ENCODE results near the gene ABCB10. TPM values are rescaled to one million over a fixed set of nuclear protein-coding genes. Genes with fewer than 3 reads are reported as not detected.
"Not testable (repeated sequence)": the region's sequence is repeated elsewhere in the genome, so short reads cannot be mapped to it uniquely, and the experiment has no call there.

The ABCB10 gene
- polyA plus RNA-seq, 1 experiment, result 12.7 TPM

GRCh38 chr1:229562686-229563085 lies 4.2 kb upstream of the ABCB10 start:
- Histone ChIP-seq H3K4me3 (ENCODE audit: low read depth, low read length) (no peak overlapping the region), H3K27me3 (ENCODE audit: control insufficient read depth, insufficient read depth, low read length) (no peaks in the 10 kb centered on the region), H3K36me3 (ENCODE audit: control insufficient read depth, insufficient read depth, low read length) (no peaks in the 10 kb centered on the region)
- ChIA-PET POLR2A (no interaction called here), CTCF (no interaction called here)
- no peak for DNase-seq (ENCODE audit: low read depth)
- no peak for TF ChIP-seq CTCF (IDR thresholded peaks at IDR 0.05; ENCODE audit: insufficient read depth, low read depth, low read length)

DNA sequence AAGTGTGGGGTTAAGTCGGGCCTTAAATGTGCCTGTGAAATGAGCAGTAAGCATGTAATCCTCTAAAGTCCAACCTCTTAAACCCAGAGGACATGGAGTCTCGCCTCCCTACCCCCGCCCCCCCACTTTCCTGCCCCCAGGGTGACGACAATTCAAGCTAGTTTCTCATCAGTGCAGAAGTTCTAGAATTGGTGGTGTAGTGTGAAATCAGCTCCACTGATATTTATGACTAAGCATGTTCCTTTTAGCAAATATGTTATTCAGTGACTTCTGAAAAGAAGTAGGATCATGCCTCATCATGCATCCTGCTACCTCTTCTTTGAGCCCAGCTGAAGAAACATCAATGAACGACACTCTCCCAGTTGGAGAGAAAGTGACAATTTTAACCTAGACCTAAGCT lies 2.6 kb upstream of the ABCB10 start:
- POLR2A ChIA-PET, result no interaction called here
- CTCF ChIA-PET, result interaction anchor here (1.3 kb wide), 1 partner anchor 65 kb away, joined by 3 read pairs; the partner anchor contains the start of genes TAF5L and URB2
- no peak for TF ChIP-seq CTCF (IDR thresholded peaks at IDR 0.05; ENCODE audit: insufficient read depth, low read depth, low read length)
- no peaks in the 10 kb centered on the region for H3K36me3 ChIP-seq (ENCODE audit: control insufficient read depth, insufficient read depth, low read length)
- H3K4me3 ChIP-seq (ENCODE audit: low read depth, low read length), result no peak overlapping the region
- H3K27me3 ChIP-seq (ENCODE audit: control insufficient read depth, insufficient read depth, low read length), result no peaks in the 10 kb centered on the region
- no peak for DNase-seq (ENCODE audit: low read depth)

DNA sequence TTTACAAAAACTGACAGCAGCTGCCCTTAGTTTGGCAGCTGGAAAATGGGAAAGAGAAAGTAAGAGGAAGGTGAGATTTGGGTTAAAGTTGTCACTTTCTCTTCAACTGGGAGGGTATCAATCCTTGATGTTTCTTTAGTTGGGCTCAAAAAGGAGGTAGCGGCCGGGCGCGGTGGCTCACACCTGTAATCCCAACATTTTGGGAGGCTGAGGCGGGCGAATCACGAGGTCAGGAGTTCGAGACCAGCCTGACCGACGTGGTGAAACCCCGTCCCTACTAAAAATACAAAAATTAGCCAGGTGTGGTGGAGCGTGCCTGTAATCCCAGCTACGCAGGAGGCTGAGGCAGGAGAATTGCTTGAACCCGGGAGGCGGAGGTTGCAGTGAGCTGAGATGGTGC lies 1.6 kb upstream of the ABCB10 start:
- H3K36me3 ChIP-seq (ENCODE audit: control insufficient read depth, insufficient read depth, low read length); POLR2A ChIA-PET; H3K27me3 ChIP-seq (ENCODE audit: control insufficient read depth, insufficient read depth, low read length); H3K4me3 ChIP-seq (ENCODE audit: low read depth, low read length); DNase-seq (ENCODE audit: low read depth): not testable (repeated sequence)
- CTCF ChIA-PET, result interaction anchor here (1.6 kb wide), 1 partner anchor 8 kb away, joined by 5 read pairs; no protein-coding TSS in a partner anchor

DNA sequence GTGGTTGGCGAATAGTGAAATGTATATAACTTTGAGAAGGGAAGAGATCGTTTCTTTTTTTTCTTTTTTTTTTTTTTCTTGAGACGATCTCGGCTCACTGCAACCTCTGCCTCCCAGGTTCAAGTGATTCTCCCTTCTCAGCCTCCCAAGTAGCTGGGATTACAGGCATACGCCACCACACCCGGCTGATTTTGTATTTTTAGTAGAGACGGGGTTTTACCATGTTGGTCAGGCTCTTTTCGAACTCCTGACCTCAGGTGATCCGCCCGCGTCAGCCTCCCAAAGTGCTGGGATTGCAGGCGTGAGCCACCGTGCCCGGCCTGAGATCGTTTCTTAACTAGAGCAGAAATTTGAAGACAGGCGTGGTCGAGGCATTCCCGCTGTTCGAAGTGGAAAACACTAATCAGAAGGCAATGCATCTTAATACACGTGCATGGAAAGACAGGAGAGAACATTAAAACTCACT lies 862 bp upstream of the ABCB10 start:
- CTCF ChIA-PET, result interaction anchor here (0.6 to 1.9 kb wide), 14 partner anchors 9 to 752 kb away, joined by 3 to 14 read pairs (median 3); partner anchors contain the start of genes TAF5L and URB2
- POLR2A ChIA-PET; DNase-seq (ENCODE audit: low read depth): not testable (repeated sequence)

GRCh38 chr1:229557913-229558414 lies 543 bp downstream of the ABCB10 start:
- CTCF ChIA-PET, result interaction anchor here (0.9 to 2.0 kb wide), 11 partner anchors 9 to 754 kb away, joined by 3 to 14 read pairs (median 3); no protein-coding TSS in a partner anchor
- DNase-seq (ENCODE audit: low read depth), result no peak
- POLR2A ChIA-PET, result no interaction called here

More for the DNA sequence above, 862 bp upstream of the ABCB10 start:
- H3K4me3 ChIP-seq (ENCODE audit: low read depth, low read length), result peak overlapping the region; percentile 53
- not testable (repeated sequence) for H3K36me3 ChIP-seq (ENCODE audit: control insufficient read depth, insufficient read depth, low read length); H3K27me3 ChIP-seq (ENCODE audit: control insufficient read depth, insufficient read depth, low read length)

More at GRCh38 chr1:229557913-229558414, 543 bp downstream of the ABCB10 start:
- peak; percentile 11; the same call in 1 of the 2 replicates for TF ChIP-seq CTCF (IDR thresholded peaks at IDR 0.05; ENCODE audit: insufficient read depth, low read depth, low read length)
- peak overlapping the region; percentile 53 for H3K4me3 ChIP-seq (ENCODE audit: low read depth, low read length)
- no peaks in the 10 kb centered on the region for H3K36me3 ChIP-seq (ENCODE audit: control insufficient read depth, insufficient read depth, low read length)
- no peaks in the 10 kb centered on the region for H3K27me3 ChIP-seq (ENCODE audit: control insufficient read depth, insufficient read depth, low read length)
